ENCODE results near the gene CDRT15L2. TPM values are rescaled to one million over a fixed set of nuclear protein-coding genes. Genes with fewer than 3 reads are reported as not detected.

CDRT15L2 gene
- total and polyA plus RNA-seq, 2 donors (not counting 3 experiments of a cell fraction or from before 2014, with no cell fraction given), result not detected

GRCh38 chr17:20612635-20613034 lies 33.1 kb downstream of the CDRT15L2 start:
- TF ChIP-seq POLR2A (IDR thresholded peaks at IDR 0.05; ENCODE audit: low read depth, low read length) (no peak), MYC (IDR thresholded peaks at IDR 0.05; ENCODE audit: low read depth, low read length) (no peak), FOS (IDR thresholded peaks at IDR 0.05; ENCODE audit: borderline replicate concordance, insufficient read depth, low read length) (no peak), POLR2AphosphoS5 (IDR thresholded peaks at IDR 0.05; ENCODE audit: insufficient read depth, low read depth, low read length) (no peak), EZH2 (IDR thresholded peaks at IDR 0.05; ENCODE audit: borderline replicate concordance, low read depth, low read length, severe bottlenecking) (no peak), GATA2 (IDR thresholded peaks at IDR 0.05; ENCODE audit: insufficient read depth, insufficient read length, low read depth, low read length) (no peak), JUN (IDR thresholded peaks at IDR 0.05; ENCODE audit: borderline replicate concordance, insufficient read depth, insufficient read length, low read depth) (no peak)
- TF ChIP-seq, protein P1, sequence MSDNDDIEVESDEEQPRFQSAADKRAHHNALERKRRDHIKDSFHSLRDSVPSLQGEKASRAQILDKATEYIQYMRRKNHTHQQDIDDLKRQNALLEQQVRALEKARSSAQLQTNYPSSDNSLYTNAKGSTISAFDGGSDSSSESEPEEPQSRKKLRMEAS (IDR thresholded peaks at IDR 0.05; ENCODE audit: insufficient read depth, insufficient read length), result no peak
- TF ChIP-seq, protein P2, sequence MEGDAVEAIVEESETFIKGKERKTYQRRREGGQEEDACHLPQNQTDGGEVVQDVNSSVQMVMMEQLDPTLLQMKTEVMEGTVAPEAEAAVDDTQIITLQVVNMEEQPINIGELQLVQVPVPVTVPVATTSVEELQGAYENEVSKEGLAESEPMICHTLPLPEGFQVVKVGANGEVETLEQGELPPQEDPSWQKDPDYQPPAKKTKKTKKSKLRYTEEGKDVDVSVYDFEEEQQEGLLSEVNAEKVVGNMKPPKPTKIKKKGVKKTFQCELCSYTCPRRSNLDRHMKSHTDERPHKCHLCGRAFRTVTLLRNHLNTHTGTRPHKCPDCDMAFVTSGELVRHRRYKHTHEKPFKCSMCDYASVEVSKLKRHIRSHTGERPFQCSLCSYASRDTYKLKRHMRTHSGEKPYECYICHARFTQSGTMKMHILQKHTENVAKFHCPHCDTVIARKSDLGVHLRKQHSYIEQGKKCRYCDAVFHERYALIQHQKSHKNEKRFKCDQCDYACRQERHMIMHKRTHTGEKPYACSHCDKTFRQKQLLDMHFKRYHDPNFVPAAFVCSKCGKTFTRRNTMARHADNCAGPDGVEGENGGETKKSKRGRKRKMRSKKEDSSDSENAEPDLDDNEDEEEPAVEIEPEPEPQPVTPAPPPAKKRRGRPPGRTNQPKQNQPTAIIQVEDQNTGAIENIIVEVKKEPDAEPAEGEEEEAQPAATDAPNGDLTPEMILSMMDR (IDR thresholded peaks at IDR 0.05; ENCODE audit: extremely low read depth in 1 of 2, insufficient read depth in 1 of 2, low read depth in 1 of 2, low read length in 2 of 2), result no peak
- no peak for FAIRE-seq
- BruUV-seq (replicated peaks), result no TSS peak

More at GRCh38 chr17:20612635-20613034, 33.1 kb downstream of the CDRT15L2 start:
- POLR2A ChIA-PET, result no interaction called here
- dilution Hi-C loops (cut with MboI; ENCODE audit: extremely low pct_ligation_motif_present, low sequenced_read_pairs), result no loop called here
- Histone ChIP-seq H3K4me3 (replicated peaks in 1 of 3; ENCODE audit: insufficient read depth in 1 of 3, low read depth in 1 of 3, low read length in 3 of 3) (no peak overlapping the region), H3K27ac (ENCODE audit: insufficient read depth, low read depth, low read length) (no peak overlapping the region), H3K9me1 (replicated peaks; ENCODE audit: control insufficient read depth, extremely low read depth, insufficient read depth, low read length) (no peaks in the 10 kb centered on the region), H3K79me2 (ENCODE audit: control insufficient read depth, insufficient read depth, low read length) (no peaks in the 10 kb centered on the region), H2AFZ (ENCODE audit: low read depth, low read length) (no peak overlapping the region), H3K4me1 (ENCODE audit: control insufficient read depth, extremely low read depth, insufficient read depth, low read length) (no peaks in the 10 kb centered on the region), H3K9ac (replicated peaks; ENCODE audit: extremely low read depth, insufficient read depth, low read length) (no peak overlapping the region), H3K27me3 (ENCODE audit: control insufficient read depth in 2 of 2, insufficient read depth in 2 of 2, low read length in 2 of 2) (no peaks in the 10 kb centered on the region), H3K9me3 (replicated peaks; ENCODE audit: control insufficient read depth, insufficient read depth, low read length) (no peaks in the 10 kb centered on the region), H3K36me3 (ENCODE audit: control insufficient read depth in 2 of 2, extremely low read depth in 1 of 2, insufficient read depth in 2 of 2, low read length in 2 of 2) (no peaks in the 10 kb centered on the region), H3K4me2 (ENCODE audit: insufficient read depth, low read length) (no peak overlapping the region), H4K20me1 (replicated peaks; ENCODE audit: control insufficient read depth, extremely low read depth, insufficient read depth, low read length) (no peaks in the 10 kb centered on the region)
- no peak for DNase-seq (ENCODE audit: low read depth, low spot score)
- CTCF ChIA-PET, result no interaction called here
- intact Hi-C loops (cut with micrococcal nuclease), result no loop called here
